AG08396 (cell line): ENCODE data around the gene ADAMTS10.
"Not testable (repeated sequence)": the region's sequence is repeated elsewhere in the genome, so short reads cannot be mapped to it uniquely, and the experiment has no call there.

ENCODE experiments used
- DNase-seq: peaks from one replicate; pipeline ENCODE4 v3.0.0; 2012; ENCODE audit warnings: low spot score, mixed read lengths

Gene ADAMTS10

DNA sequence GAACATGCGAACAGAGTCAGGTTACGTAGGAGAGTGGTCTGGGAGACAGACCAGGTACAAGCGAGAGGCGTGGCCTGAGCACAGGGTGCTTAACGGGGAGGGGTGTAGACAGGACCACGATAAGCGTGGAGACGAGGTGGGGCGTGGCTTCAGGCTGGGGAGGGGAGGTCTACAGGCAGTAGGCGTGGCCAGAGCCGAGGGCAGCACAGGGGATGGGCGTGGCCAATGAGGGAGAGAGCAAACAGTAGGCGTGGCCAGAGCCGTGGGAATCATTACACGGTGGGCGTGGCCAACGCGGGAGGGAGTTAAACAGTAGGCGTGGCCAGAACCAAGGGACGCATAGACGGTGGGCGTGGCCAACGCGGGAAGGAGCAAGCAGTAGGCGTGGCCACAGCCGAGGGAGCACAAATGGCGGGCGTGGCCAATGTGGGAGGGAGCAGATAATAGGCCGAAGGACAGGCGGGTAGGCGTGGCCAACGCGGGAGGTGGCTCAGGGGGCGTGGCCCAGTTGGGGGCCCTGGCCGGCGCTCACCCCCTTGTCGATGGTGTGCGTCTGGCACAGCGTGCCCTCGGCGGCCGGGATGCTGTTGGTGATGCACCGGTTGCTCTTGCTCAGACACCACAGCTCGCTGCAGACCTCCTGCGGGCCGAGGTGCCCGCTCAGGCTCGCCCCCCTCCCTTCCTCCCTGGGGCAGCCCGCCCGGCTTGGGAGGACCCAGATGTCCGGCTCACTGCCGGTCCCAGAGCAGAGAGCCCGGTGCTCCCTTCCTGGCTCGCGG lies 18.1 kb downstream of the ADAMTS10 start:
- peak; percentile 94 for DNase-seq

DNA sequence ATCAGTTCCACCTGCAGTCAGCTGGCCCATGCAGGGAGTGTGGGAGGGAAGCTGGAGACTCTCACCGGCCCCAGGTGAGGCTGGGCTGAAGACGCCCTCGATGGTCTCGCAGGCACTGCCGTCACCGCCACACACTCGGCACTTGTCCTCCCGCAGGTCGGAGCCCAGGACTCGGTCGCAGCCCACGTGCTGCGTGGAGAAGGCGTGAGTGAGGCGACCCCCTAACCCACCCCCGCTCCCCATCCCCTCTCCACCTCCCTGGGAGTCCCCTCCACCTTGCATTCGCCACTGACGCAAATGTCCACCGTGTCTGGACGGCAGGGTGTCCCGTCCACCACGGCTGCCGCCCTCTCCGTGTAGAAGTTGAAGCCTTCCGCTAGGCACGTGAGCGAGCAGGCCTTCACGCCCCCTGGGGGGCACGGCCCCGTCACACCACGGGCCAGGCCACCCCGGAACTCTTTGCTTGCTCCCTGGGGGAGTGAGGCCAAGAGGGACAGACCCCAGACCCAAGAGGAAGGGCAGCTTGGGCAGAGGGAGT lies 21.3 kb downstream of the ADAMTS10 start:
- no peak for DNase-seq

- peak; percentile 62 for DNase-seq
Observed at GRCh38 chr19:8585894-8586750, 24.4 kb downstream of the ADAMTS10 start.

DNA sequence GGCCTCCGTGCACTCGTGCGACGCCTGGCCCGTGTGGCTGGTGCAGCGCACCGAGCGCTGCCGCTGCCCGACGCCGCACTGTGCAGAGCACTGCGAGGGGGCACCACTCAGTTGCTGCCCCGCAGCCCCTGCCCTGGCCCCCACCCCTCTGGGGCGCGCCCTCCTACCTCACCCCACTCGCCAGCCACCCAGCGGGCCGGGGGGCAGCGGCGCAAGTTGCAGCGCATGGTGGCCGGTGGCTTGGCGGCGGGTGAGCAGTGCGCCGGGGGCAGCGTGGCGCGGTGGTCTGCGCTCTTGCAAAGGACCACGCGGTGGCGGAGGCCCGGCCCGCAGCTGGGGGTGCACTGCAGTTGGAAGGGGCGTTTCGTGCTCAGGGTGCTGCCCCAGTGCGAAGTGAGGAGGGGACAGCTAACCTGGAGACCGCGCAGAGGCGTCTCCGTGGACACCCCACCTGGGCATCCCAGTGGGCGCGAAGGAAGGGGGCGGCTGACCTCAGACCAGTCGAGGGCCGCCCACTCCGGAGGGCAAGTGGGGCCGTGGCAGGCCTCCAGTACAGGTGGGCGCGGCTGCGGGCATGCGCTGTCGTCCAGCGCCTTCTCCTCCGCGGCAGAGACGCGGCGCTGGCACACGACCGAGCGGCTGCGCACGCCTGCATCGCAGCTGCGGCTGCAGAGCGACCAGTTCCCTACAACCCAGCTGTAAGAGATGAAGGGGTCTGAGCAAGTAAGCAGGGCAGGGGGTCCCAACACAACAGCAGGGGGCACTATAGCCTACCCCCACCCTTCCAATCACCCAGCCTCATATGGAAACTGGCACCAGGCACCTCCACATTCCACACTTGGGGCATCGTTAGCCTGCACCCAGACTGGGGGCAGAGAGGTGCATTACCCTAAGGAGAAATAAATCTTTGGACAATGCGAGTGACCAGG lies 25.3 kb downstream of the ADAMTS10 start:
- no peak for DNase-seq

GRCh38 chr19:8580710-8581281 lies 29.7 kb downstream of the ADAMTS10 start:
- peak; percentile 84 for DNase-seq

DNA sequence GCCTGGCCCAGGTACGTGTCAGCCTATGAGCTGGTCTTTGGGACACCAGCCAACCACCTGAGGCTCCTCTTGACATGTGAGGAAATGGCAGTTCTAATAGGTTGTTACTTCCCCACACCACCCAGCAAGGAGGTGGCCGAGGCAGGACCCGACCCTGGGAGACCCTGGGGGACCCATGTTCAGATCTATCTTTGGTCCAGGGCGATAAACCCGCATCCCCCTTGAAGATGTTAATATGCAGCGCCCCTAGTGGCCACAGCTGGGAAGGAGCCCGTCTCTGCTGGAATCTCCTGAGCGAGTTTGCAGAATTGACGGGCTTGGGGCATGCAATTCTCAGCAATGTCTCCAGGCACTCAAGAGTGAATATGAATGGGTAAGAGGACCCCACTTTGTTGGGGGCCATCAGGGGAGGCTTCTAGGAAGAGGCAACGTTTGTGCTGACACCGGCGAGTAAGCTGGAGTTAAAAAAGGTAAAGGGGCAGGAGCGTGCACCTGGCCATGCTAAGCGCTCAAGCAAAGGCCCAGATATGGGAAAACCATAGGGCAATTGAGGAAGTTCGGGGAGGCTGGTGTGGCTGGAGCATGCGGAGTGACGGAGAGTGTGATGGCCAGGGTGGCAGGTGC lies 31.8 kb downstream of the ADAMTS10 start:
- DNase-seq = peak; percentile 80

GRCh38 chr19:8577741-8578140 lies 32.8 kb downstream of the ADAMTS10 start:
- DNase-seq = no peak

GRCh38 chr19:8577247-8577646 lies 33.3 kb downstream of the ADAMTS10 start, which contains the start of gene MYO1F:
Gene MYO1F, minus strand, starts transcription at chr19:8577442. Its CDS starts 133 bp downstream, at chr19:8577309.
- DNase-seq = no peak

DNA sequence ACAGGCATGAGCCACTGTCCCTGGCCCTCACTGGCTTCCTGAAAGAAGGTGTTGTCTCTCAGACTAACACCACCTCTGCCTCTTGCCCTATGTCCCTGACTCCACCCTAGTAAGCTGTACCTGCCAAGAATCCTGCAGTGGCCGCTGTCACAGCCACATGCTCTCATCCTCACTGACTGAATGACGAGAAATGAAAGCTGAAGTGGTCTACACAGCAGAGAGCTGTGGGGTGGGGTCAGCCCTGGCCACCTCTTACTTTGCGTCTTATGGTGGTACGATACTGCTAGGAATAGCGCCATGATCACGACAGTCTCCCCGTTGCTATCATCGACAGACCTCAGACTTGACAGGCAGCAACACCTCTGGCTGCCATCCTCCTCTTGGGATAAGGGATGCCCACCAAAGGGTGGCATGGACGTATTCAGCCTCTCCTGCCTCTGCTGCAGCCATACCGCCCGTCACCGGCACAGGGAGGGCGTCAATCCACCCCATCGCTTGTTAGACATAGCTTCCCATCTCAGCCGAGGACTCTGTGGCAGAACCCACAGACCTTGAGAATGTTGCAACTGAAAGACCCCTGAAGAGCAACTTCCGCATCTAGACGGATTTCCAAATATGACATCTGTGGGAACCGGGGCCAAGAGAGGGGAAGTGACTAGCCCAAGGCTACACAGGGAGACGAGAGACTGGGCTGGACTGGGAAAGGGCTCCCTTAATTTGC lies 34.1 kb downstream of the ADAMTS10 start:
- no peak for DNase-seq

DNA sequence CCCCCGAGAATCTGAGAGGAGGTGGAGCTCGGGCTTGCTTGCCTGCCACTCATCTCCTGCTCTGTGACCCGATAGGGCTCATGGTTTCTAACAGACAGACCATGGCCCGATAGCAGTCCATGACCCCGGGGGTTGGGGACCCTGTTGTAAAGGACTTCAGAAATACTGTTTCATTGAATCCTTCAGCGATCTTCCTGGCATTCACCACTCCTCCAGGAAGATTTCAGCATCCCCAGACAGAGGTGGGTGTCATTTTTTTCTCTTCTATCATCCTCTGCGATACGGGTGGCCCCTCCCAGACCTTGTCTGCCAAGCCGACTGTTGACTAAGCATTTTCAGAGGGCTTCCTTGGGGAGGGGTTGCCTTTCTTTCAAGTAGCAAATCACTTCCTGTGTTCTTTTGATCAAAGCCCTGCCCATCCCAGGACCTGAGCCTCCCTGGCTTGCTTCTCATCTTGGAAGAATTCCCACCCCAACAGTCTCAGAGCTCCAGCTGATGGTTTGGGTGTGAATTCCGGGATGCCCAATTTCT lies 35.0 kb downstream of the ADAMTS10 start:
- DNase-seq = peak; percentile 35

DNA sequence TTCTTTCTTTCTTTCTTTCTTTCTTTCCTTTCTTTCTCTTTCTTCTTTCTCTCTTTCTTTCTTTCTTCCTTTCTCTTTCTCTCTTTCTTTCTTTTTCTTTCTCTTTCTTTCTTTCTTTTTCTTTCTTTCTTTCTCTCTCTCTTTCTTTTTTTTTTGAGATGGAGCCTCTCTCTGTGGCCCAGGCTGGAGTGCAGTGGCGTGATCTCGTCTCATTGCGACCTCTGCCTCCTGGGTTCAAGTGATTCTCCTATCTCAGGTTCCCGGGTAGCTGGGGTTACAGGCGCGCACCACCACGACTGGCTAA lies 35.9 kb downstream of the ADAMTS10 start:
- DNase-seq = not testable (repeated sequence)

GRCh38 chr19:8573316-8573715 lies 37.2 kb downstream of the ADAMTS10 start:
- DNase-seq = no peak

DNA sequence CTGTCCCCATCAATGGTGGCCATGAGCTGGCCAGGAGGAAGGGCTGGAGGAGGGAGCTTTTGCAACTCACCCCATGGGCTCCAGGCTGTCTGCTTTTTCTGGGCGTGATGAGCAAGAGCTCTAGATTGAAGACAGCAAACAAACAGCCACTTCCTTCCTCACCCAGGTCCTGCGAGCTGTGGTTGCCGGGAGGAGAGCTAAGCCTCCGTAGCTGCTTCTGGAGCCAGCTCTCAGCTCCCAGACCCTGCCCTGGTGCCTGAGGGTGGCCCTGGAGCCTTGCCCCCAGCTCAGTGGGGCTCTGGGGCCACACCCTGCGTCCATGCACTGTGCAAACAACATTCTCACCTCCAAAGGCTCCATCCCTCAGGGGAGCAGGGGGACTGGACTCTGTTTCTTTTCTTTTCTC lies 39.5 kb downstream of the ADAMTS10 start:
- peak; percentile 71 for DNase-seq

DNA sequence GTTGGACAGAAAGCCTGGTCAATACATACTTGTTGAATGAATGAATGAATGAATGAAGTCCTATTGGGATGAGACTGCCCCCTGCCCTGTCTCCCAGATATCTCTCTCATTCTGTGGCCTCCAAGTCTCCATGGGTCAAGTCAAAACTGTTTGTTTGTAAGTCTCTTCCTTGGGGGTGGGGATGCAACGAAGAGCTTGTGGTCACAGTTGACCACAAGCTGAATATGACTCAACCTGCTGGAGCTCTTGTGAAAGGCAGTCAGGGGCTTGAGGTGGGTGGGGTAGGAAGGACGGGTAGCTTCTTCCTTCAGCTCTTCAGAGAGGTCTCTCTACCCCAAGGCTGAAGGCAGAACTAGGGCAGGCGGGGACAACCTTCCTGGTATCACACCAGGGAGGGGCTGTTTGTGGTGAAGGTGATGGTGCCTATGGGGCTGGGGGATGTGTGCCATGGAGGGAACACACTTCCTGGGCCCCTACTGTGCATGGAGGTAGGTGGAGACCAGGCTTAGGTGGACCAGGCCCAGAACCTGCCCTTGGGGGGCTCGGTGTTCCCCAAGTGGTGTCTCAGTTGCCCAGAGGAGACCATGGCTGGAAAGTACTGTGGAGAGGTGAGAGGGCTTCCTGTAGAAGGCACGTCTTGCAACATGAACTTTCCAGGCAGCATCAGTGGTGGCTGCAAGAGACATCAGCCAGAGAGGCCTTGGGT lies 41.3 kb downstream of the ADAMTS10 start:
- peak; percentile 88 for DNase-seq

GRCh38 chr19:8567522-8568172 lies 42.9 kb downstream of the ADAMTS10 start:
- no peak for DNase-seq

- DNase-seq = no peak
Observed at GRCh38 chr19:8566855-8567254, 43.7 kb downstream of the ADAMTS10 start.

DNA sequence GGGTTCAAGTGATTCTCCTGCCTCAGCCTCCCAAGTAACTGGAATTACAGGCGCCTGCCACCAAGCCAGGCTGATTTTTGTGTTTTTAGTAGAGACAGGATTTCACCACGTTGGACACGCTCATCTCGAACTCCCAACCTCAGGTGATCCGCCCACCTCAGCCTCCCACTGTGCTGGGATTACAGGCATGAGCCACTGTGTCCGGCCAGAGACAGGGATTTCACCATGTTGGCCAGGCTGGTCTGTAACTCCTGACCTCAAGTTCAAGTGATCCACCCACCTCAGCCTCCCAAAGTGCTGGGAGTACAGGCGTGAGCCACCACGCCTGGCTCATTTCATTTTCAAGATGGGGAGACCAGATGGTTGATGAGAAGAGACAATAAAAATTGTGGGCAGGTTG lies 45.6 kb downstream of the ADAMTS10 start:
- not testable (repeated sequence) for DNase-seq

DNA sequence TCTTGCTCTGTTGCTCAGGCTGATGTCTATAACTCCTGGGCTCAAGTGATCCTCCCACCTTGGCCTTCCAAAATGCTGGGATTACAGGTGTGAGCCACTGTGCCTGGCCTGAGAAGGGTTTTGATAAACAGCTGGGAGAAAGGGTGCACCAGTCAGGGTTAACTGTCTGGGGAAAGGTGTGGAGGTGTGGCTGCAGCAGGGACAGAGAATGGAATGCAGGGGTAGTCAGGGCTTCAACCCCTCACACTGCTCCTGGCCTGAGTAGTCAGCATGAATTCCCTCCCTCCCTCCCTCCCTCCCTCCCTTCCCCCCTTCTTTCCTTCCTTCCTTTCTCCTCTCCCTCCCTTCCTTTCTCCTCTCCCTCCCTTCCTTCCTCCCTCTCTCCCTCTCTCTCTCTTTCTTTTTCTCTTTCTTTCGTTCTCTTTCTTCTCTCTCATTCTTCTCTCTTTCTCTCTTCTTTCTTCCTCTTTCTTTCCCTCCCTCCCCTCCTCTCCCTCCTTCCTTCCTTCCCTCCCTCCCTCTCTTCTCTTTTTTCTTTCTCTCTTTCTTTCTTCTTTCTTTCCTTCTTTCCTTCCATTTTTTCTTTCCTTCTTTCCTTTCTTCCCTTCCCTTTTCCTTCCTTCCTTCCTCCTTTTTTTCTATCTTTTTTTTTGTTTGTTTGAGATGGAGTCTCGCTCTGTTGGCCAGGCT lies 49.3 kb downstream of the ADAMTS10 start:
- DNase-seq = no peak
